ENCODE measurements around the gene ANKDD1A.

GRCh38 chr15:64865126-64865997, 46.3 kb upstream of the ANKDD1A start:
- TF ChIP-seq POLR2AphosphoS5 (IDR thresholded peaks at IDR 0.05; ENCODE audit: low read depth, low read length) (no peak), SIN3A (IDR thresholded peaks at IDR 0.05; ENCODE audit: borderline replicate concordance, insufficient read depth, low read length) (no peak), REST (IDR thresholded peaks at IDR 0.05; ENCODE audit: insufficient read depth in 1 of 2, low read depth in 2 of 2, low read length in 2 of 2) (no peak), TAF1 (IDR thresholded peaks at IDR 0.05; ENCODE audit: borderline replicate concordance, insufficient read depth, low read length) (no peak), FOXP2 (optimal IDR thresholded peaks at IDR 0.05; ENCODE audit: borderline replicate concordance, extremely low read depth, extremely low read length, insufficient read depth) (no peak)

Measured in PFSK-1 (cell line).